SK-N-SH (cell line): ENCODE results near the gene ACCS. TPM values are rescaled to one million over a fixed set of nuclear protein-coding genes. Genes with fewer than 3 reads are reported as not detected.

Experiments
- CTCF ChIA-PET: fragments of 300-600, 350-600 bp; formaldehyde crosslinking; extraction: SDS; loops from one replicate; lab custom pipeline; 2021; lab: Yijun Ruan, JAX
- POLR2A ChIA-PET: fragments of 350-600 bp; sonication (Branson Sonifier 250); formaldehyde crosslinking; extraction: SDS; loops from one replicate; lab custom pipeline; 2020; ENCODE audit warnings: antibody characterized with exemption, inconsistent platforms; lab: Yijun Ruan, JAX
- DNase-seq: peaks from one replicate; pipeline ENCODE4 v3.0.0; 2012
- H2AFZ ChIP-seq: fragments of 200-600 bp; sonication (generic); 2 replicates; pipeline ENCODE4 v1.8.1; 2016; ENCODE audit warnings: antibody characterized with exemption, mild to moderate bottlenecking, low read depth
- H3F3A ChIP-seq: fragments of 200-600 bp; sonication (generic); replicated peaks from 2 replicates; pipeline ENCODE3; 2016; ENCODE audit warnings: antibody characterized with exemption, mild to moderate bottlenecking; ENCODE audit not compliant: insufficient read depth
- H3K27ac ChIP-seq, 2 experiments: fragments of 200-500 bp in 1 of 2; fragments of 200-600 bp in 1 of 2; sonication (Bioruptor generic) in 1 of 2; sonication (generic), shearing (Covaris generic) in 1 of 2; 2 replicates each; pipeline versions ENCODE4 v1.5.1 to v1.6.1; 2014 to 2016; ENCODE audit warnings: low read depth in 2 of 2, inconsistent platforms in 1 of 2, low read length in 1 of 2, mild to moderate bottlenecking in 1 of 2, mixed read lengths in 1 of 2
- H3K27me3 ChIP-seq: fragments of 200-600 bp; sonication (generic), shearing (Covaris generic); 2 replicates; pipeline ENCODE4 v1.6.1; 2016; ENCODE audit warnings: mixed run types; ENCODE audit not compliant: insufficient read depth
- H3K36me3 ChIP-seq, 2 experiments: fragments of 200-500 bp in 1 of 2; fragments of 200-600 bp in 1 of 2; sonication (Bioruptor generic) in 1 of 2; sonication (generic) in 1 of 2; replicated peaks in 1 of 2; 2 replicates each; pipeline versions ENCODE3 to v1.5.1; 2014 to 2016; ENCODE audit warnings: low read length in 1 of 2, mild to moderate bottlenecking in 1 of 2; ENCODE audit not compliant: insufficient read depth in 2 of 2, control insufficient read depth in 1 of 2
- H3K4me1 ChIP-seq, 2 experiments: fragments of 200-500 bp in 1 of 2; fragments of 200-600 bp in 1 of 2; sonication (Bioruptor generic) in 1 of 2; sonication (generic), shearing (Covaris generic) in 1 of 2; 2 replicates each; pipeline versions ENCODE4 v1.5.1 to v1.6.1; 2014 to 2016; ENCODE audit warnings: low read depth in 1 of 2, low read length in 1 of 2, mixed run types in 1 of 2; ENCODE audit not compliant: insufficient read depth in 2 of 2, control insufficient read depth in 1 of 2
- H3K4me2 ChIP-seq: fragments of 200-600 bp; sonication (generic), shearing (Covaris generic); 2 replicates; pipeline ENCODE4 v1.6.1; 2017; ENCODE audit warnings: mixed run types
- H3K4me3 ChIP-seq, 2 experiments: fragments of 200-500 bp in 1 of 2; fragments of 200-600 bp in 1 of 2; sonication (Bioruptor generic) in 1 of 2; sonication (generic), shearing (Covaris generic) in 1 of 2; 2 replicates each; pipeline versions ENCODE4 v1.5.1 to v1.8.1; 2014 to 2016; ENCODE audit warnings: low read depth in 2 of 2, inconsistent platforms in 1 of 2, low read length in 1 of 2, mild to moderate bottlenecking in 1 of 2, mixed read lengths in 1 of 2, moderate library complexity in 1 of 2
- H3K79me2 ChIP-seq: fragments of 200-600 bp; sonication (generic); 2 replicates; pipeline ENCODE4 v1.8.1; 2017; ENCODE audit warnings: mild to moderate bottlenecking; ENCODE audit not compliant: insufficient read depth
- H3K9ac ChIP-seq: fragments of 200-600 bp; sonication (generic); 2 replicates; pipeline ENCODE4 v1.6.1; 2017; ENCODE audit warnings: mixed run types
- H3K9me2 ChIP-seq: fragments of 200-600 bp; sonication (generic); 2 replicates; pipeline ENCODE4 v1.6.1; 2017; ENCODE audit warnings: mixed run types
- H3K9me3 ChIP-seq: fragments of 200-600 bp; sonication (generic); 2 replicates; pipeline ENCODE4 v1.6.1; 2017; ENCODE audit warnings: mixed run types, mild to moderate bottlenecking, moderate library complexity
- H4K20me1 ChIP-seq: fragments of 200-600 bp; sonication (generic); 2 replicates; pipeline ENCODE4 v1.6.1; 2017; ENCODE audit warnings: mild to moderate bottlenecking, mixed run types; ENCODE audit not compliant: insufficient read depth
- CTCF ChIP-seq: fragments of 200-600 bp; sonication (generic); IDR thresholded peaks from 2 replicates; pipeline ENCODE4 v1.6.1; 2017; ENCODE audit warnings: antibody characterized with exemption, mild to moderate bottlenecking, moderate library complexity
- ELF1 ChIP-seq: IDR thresholded peaks from 2 replicates; pipeline ENCODE4 v1.4.0; 2012
- EP300 ChIP-seq, 2 experiments: IDR thresholded peaks; 2 replicates each; pipeline versions ENCODE4 v1.4.0 to v1.6.1; 2012; ENCODE audit warnings: borderline replicate concordance in 1 of 2, low read depth in 1 of 2, low read length in 1 of 2
- FOXJ3 ChIP-seq: sonication (generic); formaldehyde crosslinking; IDR thresholded peaks from 2 replicates; pipeline ENCODE4 v1.5.1; 2020; ENCODE audit warnings: mild to moderate bottlenecking, missing genetic modification reagents
- FOXM1 ChIP-seq: IDR thresholded peaks from 2 replicates; pipeline ENCODE4 v1.4.0; 2012; ENCODE audit warnings: low read depth, mild to moderate bottlenecking
- IRF3 ChIP-seq: fragments of 150-350 bp; IDR thresholded peaks from 2 replicates; pipeline ENCODE4 v1.6.1; 2016; ENCODE audit warnings: mild to moderate bottlenecking, low read depth, low read length
- MAX ChIP-seq: IDR thresholded peaks from 2 replicates; pipeline ENCODE4 v1.4.0; 2012; ENCODE audit warnings: low read depth
- MEF2A ChIP-seq: IDR thresholded peaks from 2 replicates; pipeline ENCODE4 v1.4.0; 2012; ENCODE audit warnings: low read depth, borderline replicate concordance
- MXI1 ChIP-seq: IDR thresholded peaks from 2 replicates; pipeline ENCODE4 v1.6.1; 2012; ENCODE audit warnings: mild to moderate bottlenecking, low read depth, low read length, improper control_type of control experiment
- RAD21 ChIP-seq: IDR thresholded peaks from 2 replicates; pipeline ENCODE4 v1.6.1; 2012; ENCODE audit warnings: mild to moderate bottlenecking, low read length
- RCOR1 ChIP-seq: fragments of 150-350 bp; IDR thresholded peaks from 2 replicates; pipeline ENCODE4 v1.6.1; 2017; ENCODE audit warnings: antibody characterized with exemption, low read length
- SIN3A ChIP-seq: IDR thresholded peaks from 2 replicates; pipeline ENCODE4 v1.6.1; 2012; ENCODE audit warnings: low read depth, mild to moderate bottlenecking, low read length, moderate library complexity, borderline replicate concordance
- SMC3 ChIP-seq: IDR thresholded peaks from 2 replicates; pipeline ENCODE4 v1.6.1; 2012; ENCODE audit warnings: low read depth, low read length, improper control_type of control experiment
- USF1 ChIP-seq: IDR thresholded peaks from 2 replicates; pipeline ENCODE4 v1.4.0; 2012; ENCODE audit warnings: low read depth, borderline replicate concordance
- USF2 ChIP-seq: fragments of 150-350 bp; IDR thresholded peaks from 2 replicates; pipeline ENCODE4 v1.6.1; 2017; ENCODE audit warnings: antibody characterized with exemption, low read length, low read depth, borderline replicate concordance
- YY1 ChIP-seq: IDR thresholded peaks from 2 replicates; pipeline ENCODE4 v1.4.0; 2012; ENCODE audit warnings: low read depth, mild to moderate bottlenecking
- polyA plus RNA-seq, 3 experiments: library from polyadenylated mRNA; depleted of rRNA; stranded (reverse); fragments of >200 nt; gene quantifications; 2 replicates each; pipeline ENCODE4 v1.2.3, GENCODE V29; 2012

ACCS gene
- polyA plus RNA-seq, 1 of the 3 experiments (the other 2 are of a cell fraction) = 28.5 TPM

GRCh38 chr11:44024977-44025376, 41.1 kb upstream of the ACCS start (continued):
- TF ChIP-seq USF1 (no peak), YY1 (no peak)
- TF ChIP-seq, all 33 proteins: peak for 0

- POLR2A ChIA-PET = no interaction called here
- H3K9ac ChIP-seq = no peak overlapping the region
- no peaks in the 10 kb centered on the region for H3K9me2 ChIP-seq
- H3K36me3 ChIP-seq = no peaks in the 10 kb centered on the region
- TF ChIP-seq SIN3A (no peak), CTCF (no peak), RAD21 (no peak), YY1 (no peak), RCOR1 (no peak), MAX (no peak), IRF3 (no peak), MXI1 (no peak), EP300 (IDR thresholded peaks at IDR 0.05; ENCODE audit: borderline replicate concordance in 1 of 2, low read depth in 1 of 2, low read length in 1 of 2) (no peak), FOXJ3 (CRISPR knock-in tag) (no peak), MEF2A (no peak), USF1 (no peak), SMC3 (no peak), ELF1 (no peak), FOXM1 (no peak), USF2 (no peak)
- H3F3A ChIP-seq = no peaks in the 10 kb centered on the region
- peaks cover 7 to 8% of the 10 kb centered on the region in 2 experiments; a peak in 2 of 4 replicates for H3K4me1 ChIP-seq
- H3K9me3 ChIP-seq = peaks cover 7% of the 10 kb centered on the region
- DNase-seq = no peak
- no peak overlapping the region for H3K27ac ChIP-seq
- CTCF ChIA-PET = interaction anchor here (0.6 to 1.2 kb wide), 3 partner anchors 78 to 570 kb away, joined by 3 to 4 read pairs (median 3); no protein-coding TSS in a partner anchor
- H3K4me3 ChIP-seq = no peak overlapping the region
- no peaks in the 10 kb centered on the region for H3K79me2 ChIP-seq
- no peaks in the 10 kb centered on the region for H3K27me3 ChIP-seq
- H2AFZ ChIP-seq = no peak overlapping the region
- no peaks in the 10 kb centered on the region for H4K20me1 ChIP-seq
- H3K4me2 ChIP-seq = no peak overlapping the region
These were observed 40.3 kb upstream of the ACCS start for GRCh38 chr11:44025727-44026126.
